Activated CD8-positive, alpha-beta memory T cell treated with anti-CD3 and anti-CD28 coated beads for 48 hours (primary cell): ENCODE results near the gene PUSL1.

Experiments used
- DNase-seq, 3 experiments: peaks; one replicate each; pipeline ENCODE4 v3.0.0-alpha.2; 2020; ENCODE audit warnings: low read depth in 2 of 3, low spot score in 2 of 3

The PUSL1 gene

GRCh38 chr1:1294250-1294890 lies 14.0 kb upstream of the PUSL1 start:
- no peak for DNase-seq

- no peak for DNase-seq
Measured at GRCh38 chr1:1295154-1295923, 13.1 kb upstream of the PUSL1 start.

GRCh38 chr1:1296070-1297061 lies 12.0 kb upstream of the PUSL1 start:
- DNase-seq, result no peak

GRCh38 chr1:1297802-1298424 lies 10.5 kb upstream of the PUSL1 start:
- no peak for DNase-seq

GRCh38 chr1:1298861-1299685 lies 9.3 kb upstream of the PUSL1 start:
- no peak for DNase-seq

GRCh38 chr1:1299686-1300351 lies 8.6 kb upstream of the PUSL1 start:
- no peak for DNase-seq

GRCh38 chr1:1300352-1300739 lies 8.1 kb upstream of the PUSL1 start:
- no peak for DNase-seq

DNA sequence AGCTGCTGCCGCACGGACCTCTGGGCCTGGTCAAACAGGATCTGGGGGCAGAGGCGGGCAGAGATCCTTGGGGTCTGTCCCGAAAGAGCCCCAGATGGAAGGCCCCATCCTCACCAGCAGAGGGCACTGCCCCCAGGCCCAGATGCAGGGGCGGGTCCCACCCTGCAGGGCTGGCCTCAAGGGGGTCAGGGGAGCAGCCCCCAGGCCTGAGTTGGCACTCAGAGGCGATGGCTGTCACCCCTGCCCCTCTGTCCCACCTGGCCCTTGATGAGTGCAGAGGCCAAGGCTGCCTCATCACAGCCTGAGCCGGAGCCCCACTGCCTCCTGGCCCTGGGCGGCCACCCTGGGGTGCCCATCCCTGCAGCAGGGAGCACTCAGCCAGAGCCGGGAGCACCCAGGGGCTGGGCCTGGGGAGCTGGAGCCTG lies 6.4 kb upstream of the PUSL1 start:
- no peak for DNase-seq

DNA sequence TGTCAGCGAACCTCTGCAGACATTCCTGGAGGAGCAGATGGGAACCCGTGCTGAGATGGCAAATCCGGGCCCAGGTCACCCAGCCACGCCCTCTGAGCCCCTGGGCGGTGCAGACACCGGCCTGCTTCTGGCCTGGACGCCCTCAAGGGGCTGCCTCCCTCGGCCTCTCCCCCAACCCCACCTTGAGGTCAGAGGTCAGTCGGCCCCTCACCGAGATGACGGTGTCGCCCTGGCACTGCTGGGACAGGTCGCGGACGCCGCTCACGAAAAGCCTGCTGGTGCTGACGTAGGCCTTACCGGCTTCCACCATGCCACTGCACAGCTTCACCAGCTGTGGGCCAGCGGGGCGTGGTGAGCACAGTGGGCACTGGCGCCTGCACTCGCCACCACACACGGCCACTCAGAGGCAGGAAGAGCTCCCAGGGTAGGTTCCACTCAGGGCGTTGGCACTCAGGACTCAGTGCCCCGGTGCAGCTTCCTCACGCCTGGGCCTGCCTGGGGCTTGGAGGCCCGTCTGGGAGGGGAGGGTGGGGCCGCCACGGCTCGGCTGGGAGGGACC lies 5.4 kb upstream of the PUSL1 start:
- no peak for DNase-seq

DNA sequence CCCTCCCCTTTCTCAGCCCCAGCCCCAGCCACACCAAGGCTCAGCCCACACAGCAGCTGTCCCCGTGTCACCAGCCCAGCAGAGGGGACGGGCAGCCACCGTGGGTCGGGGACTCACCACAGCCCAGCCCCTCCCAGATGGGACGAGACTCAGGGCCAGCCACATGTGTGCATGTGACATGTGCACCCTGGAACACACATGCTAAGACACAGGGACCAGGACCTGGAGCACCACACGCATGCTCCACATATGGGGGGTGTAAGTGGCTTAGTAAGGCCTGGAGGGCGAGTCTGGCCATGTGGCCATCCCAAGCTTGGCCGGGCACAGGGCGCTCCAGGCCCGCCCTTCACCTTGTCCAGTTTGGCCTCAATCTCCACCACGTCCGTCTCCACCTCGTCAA lies 4.7 kb upstream of the PUSL1 start:
- no peak for DNase-seq

GRCh38 chr1:1304331-1305299 lies 3.8 kb upstream of the PUSL1 start:
- no peak for DNase-seq

- DNase-seq, result peak in 2 of 3 experiments; percentile 40 to 55
Measured at GRCh38 chr1:1305300-1306069, 2.9 kb upstream of the PUSL1 start.

DNA sequence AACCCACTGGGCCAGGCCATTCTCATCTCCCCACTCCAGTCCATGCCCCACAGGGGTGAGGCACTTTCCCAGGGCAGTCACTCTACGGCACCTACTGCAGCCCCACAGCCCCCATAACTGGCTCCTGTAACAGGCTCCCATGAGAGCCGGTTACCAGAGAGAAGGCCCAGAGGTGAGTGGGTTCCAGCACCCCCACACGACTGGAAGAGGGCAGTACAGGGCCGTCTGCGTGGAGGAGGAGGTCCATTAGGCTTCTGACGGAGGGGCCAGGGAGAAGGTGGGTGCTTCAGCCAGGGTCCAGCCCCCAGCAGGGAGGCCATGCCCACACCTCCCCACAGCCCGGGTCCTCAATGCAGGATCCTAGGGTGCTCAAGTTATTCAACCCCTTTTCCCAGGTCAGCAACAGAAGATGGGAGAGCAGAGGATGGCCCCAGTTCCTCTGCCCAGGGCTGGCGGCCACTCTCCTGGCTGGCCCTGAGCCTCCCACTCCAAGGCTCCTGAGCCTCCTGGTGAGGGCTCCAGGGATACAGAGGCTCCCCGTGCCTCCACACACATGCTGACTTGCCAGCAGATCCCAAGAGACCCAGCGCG lies 2.2 kb upstream of the PUSL1 start:
- peak in 1 of 3 experiments; percentile 18 for DNase-seq

GRCh38 chr1:1306661-1307260 lies 1.6 kb upstream of the PUSL1 start:
- DNase-seq, result no peak

- DNase-seq, result no peak
Measured at GRCh38 chr1:1307261-1307922, 1.0 kb upstream of the PUSL1 start.

DNA sequence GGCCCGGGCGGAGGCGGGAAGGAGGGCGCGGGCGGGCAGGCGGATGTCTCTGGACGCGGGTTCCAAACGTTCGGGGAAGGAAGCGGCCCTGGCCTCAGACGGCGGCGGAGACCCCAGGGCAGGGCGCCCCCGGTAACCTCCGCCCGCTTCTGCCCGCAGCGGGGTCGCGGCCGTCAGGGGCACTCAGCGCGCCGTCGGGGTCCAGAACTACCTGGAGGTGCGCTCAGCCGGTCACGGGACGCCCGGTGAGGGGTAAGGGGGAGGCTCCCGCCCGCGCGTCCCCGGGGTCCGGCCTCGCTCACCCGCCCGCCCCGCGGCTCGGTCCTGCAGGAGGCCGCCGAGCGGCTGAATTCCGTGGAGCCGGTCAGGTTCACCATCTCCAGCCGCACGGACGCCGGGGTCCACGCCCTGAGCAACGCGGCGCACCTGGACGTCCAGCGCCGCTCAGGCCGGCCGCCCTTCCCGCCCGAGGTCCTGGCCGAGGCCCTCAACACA lies 406 bp downstream of the PUSL1 start:
- no peak for DNase-seq
